WERI-Rb-1 (cell line): ENCODE results near the gene SCGB1C1.
A peak's percentile ranks its signal among the peaks of the same experiment; 100 is the strongest.

Source experiments
- DNase-seq: peaks from one replicate; pipeline ENCODE4 v3.0.0-alpha.2; 2020
- H3K27ac ChIP-seq: fragments of 250-450 bp; sonication (Bioruptor Pico); 2 replicates; pipeline ENCODE4 v1.5.1; 2020; ENCODE audit warnings: mild to moderate bottlenecking, moderate library complexity
- H3K27me3 ChIP-seq: fragments of 250-450 bp; sonication (Bioruptor Pico); 2 replicates; pipeline ENCODE4 v1.5.1; 2021; ENCODE audit warnings: mild to moderate bottlenecking, low read depth, moderate library complexity; ENCODE audit not compliant: insufficient read depth, severe bottlenecking
- H3K36me3 ChIP-seq: fragments of 250-450 bp; sonication (Bioruptor Pico); 2 replicates; pipeline ENCODE4 v1.5.1; 2020; ENCODE audit warnings: mild to moderate bottlenecking, moderate library complexity
- H3K4me3 ChIP-seq: 2 replicates; pipeline ENCODE4 v1.5.1; 2011; ENCODE audit warnings: low read depth, mild to moderate bottlenecking, control low read depth, low read length
- H3K9me3 ChIP-seq: fragments of 250-450 bp; sonication (Bioruptor Pico); 2 replicates; pipeline ENCODE4 v1.5.1; 2021; ENCODE audit warnings: mild to moderate bottlenecking, moderate library complexity; ENCODE audit not compliant: severe bottlenecking
- CTCF ChIP-seq: IDR thresholded peaks from 2 replicates; pipeline ENCODE4 v1.5.1; 2011; ENCODE audit warnings: low read depth, mild to moderate bottlenecking, control low read depth, inconsistent platforms, low read length

Gene SCGB1C1

DNA sequence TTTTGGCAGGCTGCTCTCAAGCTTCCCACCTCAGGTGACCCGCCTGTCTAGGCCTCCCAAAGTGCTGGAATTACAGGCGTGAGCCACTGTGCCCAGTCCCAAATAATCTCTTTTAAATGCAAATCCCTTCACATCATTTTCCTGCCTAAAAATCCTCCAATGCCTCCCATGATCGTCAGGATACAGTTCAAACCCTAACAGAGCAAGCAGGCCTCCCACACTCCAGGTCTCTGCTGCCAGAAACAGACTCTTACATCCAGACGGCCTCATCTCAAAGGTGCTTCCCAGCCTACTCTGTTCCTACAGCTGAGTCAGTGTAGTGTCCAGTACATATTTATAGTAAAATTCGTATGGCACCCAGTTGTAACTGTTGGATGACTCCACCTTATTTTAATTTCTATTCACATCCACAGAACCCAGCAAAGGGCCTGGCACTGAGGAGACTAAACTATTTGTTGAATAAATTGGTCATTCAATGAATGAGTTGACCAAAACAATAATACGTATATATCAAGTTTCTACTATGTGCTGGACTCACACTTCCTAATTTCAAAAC lies 35.0 kb downstream of the SCGB1C1 start:
- H3K27ac ChIP-seq, result no peak overlapping the region
- H3K27me3 ChIP-seq, result no peaks in the 10 kb centered on the region
- no peak for TF ChIP-seq CTCF
- no peaks in the 10 kb centered on the region for H3K9me3 ChIP-seq
- H3K4me3 ChIP-seq, result no peak overlapping the region
- no peak for DNase-seq
- peaks cover 3% of the 10 kb centered on the region; the same call in 1 of the 2 replicates for H3K36me3 ChIP-seq

DNA sequence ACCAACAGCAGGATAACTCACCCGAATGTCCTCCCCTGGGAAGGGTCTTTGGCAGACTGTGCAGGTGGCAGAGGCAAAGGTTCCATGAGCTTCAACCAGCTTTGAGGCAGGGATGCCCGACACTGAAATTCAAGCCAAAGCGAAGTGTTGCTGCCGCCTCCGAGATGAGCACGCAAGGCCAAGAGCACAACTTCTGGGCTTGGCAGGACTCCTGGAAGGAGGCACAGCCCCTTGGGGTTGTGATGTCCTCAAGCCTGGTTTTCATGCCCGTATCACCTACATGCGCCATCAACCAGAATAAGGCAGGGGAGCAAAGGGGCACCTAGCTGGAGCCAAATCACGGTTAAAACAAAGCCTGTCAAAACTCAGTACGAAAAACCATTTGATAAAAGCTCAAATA lies 37.6 kb downstream of the SCGB1C1 start:
- Histone ChIP-seq H3K27ac (no peak overlapping the region), H3K36me3 (peaks cover 3% of the 10 kb centered on the region; the same call in 1 of the 2 replicates), H3K9me3 (no peaks in the 10 kb centered on the region), H3K27me3 (no peaks in the 10 kb centered on the region), H3K4me3 (no peak overlapping the region)
- TF ChIP-seq CTCF, result no peak
- DNase-seq, result no peak

DNA sequence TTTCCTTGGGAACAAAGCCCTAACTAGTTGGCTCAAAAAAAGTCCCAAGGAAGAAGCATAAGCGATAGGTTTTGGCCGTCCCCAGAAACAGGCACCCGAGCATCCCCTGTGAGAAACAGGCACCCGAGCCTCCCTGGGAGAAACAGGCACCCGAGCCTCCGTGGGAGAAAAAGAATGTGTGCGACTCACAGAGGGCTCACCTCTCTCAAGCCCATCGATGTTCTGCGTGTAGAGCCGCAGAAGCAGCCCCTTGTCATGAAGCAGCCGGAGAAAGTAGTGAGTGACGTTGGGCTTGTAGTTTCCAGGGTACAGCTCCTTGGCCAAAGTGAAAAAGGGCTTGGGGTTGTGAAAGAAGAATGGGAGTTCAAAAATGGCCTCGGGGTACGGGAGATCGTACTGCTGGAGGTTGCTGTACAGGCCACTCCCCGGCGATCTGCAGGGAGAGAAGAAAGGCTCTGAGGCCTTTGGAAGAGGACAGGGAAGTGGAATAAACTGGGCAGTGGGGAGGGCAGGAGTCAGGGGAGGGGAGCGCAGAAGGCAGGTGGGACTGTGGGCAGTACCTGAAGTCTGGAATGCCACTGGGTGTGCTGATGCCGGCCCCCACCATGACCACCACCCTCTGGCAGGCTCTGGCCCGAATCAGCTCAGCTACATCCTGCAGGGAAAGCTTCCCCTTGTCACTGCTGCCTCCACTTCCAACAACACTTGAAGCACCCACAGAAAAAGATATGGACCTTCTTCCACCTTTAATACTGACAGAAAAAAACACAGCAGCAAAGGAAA lies 40.1 kb downstream of the SCGB1C1 start:
- no peak for DNase-seq
- Histone ChIP-seq H3K27me3 (no peaks in the 10 kb centered on the region), H3K27ac (no peak overlapping the region), H3K4me3 (no peak overlapping the region), H3K9me3 (no peaks in the 10 kb centered on the region), H3K36me3 (peaks cover 3% of the 10 kb centered on the region)
- no peak for TF ChIP-seq CTCF

DNA sequence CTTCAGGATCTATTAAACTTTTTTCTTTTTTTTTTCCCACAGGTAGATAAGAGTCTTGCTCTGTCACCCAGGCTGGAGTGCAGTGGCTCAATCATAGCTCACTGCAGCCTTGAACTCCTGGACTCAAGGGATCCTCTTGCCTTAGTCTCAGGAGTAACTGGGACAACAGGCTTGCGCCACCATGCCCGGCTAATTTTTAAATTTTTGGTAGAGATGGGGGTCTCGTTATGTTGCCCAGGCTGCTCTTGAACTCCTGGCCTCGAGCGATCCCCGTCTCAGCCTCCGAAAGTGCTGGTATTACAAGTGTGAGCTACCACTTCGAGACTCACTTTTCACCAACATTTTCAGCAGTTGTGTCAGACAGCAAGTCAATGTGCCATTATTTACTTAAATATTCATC lies 42.3 kb downstream of the SCGB1C1 start:
- no peaks in the 10 kb centered on the region for H3K27me3 ChIP-seq
- peaks cover 11% of the 10 kb centered on the region for H3K36me3 ChIP-seq
- TF ChIP-seq CTCF, result no peak
- no peak overlapping the region for H3K27ac ChIP-seq
- no peaks in the 10 kb centered on the region for H3K9me3 ChIP-seq
- H3K4me3 ChIP-seq, result peak overlapping the region; percentile 88
- DNase-seq, result no peak

DNA sequence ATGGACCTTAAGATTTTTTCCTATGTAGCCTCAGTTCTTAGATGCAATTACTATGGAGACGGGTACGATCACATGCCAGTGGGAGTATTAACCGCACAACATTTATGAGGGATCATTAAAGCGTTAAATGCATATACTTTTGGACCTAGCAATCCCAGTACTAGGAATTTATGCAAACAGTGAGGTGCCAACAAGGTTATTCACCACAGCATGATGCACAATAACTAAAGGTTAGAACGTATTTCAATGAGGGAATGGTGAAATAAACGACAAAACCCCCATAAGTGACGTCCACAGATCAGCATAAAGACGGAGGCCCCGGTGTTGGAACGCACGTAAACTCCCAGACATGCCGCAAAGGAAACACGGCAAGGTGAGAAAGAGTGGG lies 42.7 kb downstream of the SCGB1C1 start:
- H3K4me3 ChIP-seq, result peak overlapping the region; percentile 88
- peaks cover 15% of the 10 kb centered on the region for H3K36me3 ChIP-seq
- H3K27ac ChIP-seq, result peak overlapping the region; percentile 86
- H3K9me3 ChIP-seq, result no peaks in the 10 kb centered on the region
- no peaks in the 10 kb centered on the region for H3K27me3 ChIP-seq
- DNase-seq, result no peak
- TF ChIP-seq CTCF, result no peak
